Right atrium auricular region (tissue), 2 donors: ENCODE measurements around the gene CCDC178. TPM values are rescaled to one million over a fixed set of nuclear protein-coding genes. Genes with fewer than 3 reads are reported as not detected.

Experiments
- DNase-seq: peaks from one replicate; pipeline ENCODE4 v3.0.0-alpha.2; 2019; ENCODE audit warnings: low spot score
- H3K27ac ChIP-seq, 2 donors: fragments of 200-600 bp; sonication (generic); 1 replicate in 1 of 2; 2 replicates in 1 of 2; pipeline ENCODE4 v1.5.1; 2016 to 2019
- H3K27me3 ChIP-seq, 2 donors: fragments of 200-600 bp; sonication (generic); one replicate each; pipeline versions ENCODE4 v1.5.1 to v1.6.0; 2017 to 2019
- H3K36me3 ChIP-seq: fragments of 200-600 bp; sonication (generic); one replicate; pipeline ENCODE4 v1.5.1; 2016
- H3K4me1 ChIP-seq, 2 donors: fragments of 200-600 bp; sonication (generic); one replicate each; pipeline versions ENCODE4 v1.5.1 to v1.6.0; 2017 to 2019
- H3K4me3 ChIP-seq, 2 donors: fragments of 200-600 bp; sonication (generic); 1 replicate in 1 of 2; 2 replicates in 1 of 2; pipeline ENCODE4 v1.5.1; 2017 to 2019; ENCODE audit warnings: mild to moderate bottlenecking in 1 of 2, moderate library complexity in 1 of 2
- H3K9me3 ChIP-seq, 2 donors: fragments of 200-600 bp; sonication (generic); one replicate each; pipeline ENCODE4 v1.5.1; 2019
- total RNA-seq, 2 donors: library from RNA; depleted of rRNA; stranded (reverse); fragments of >200 nt; gene quantifications; one replicate each; pipeline ENCODE4 v1.1.0, GENCODE V29; 2016
- TF ChIP-seq, protein P1 (sequence below), 2 donors: fragments of 200-600 bp; sonication (generic); IDR thresholded peaks; one replicate each; pipeline ENCODE4 v1.5.1; 2019; ENCODE audit warnings: antibody characterized with exemption in 2 of 2

CCDC178 gene
- total RNA-seq, 2 donors from 2014 or later = not detected

DNA sequence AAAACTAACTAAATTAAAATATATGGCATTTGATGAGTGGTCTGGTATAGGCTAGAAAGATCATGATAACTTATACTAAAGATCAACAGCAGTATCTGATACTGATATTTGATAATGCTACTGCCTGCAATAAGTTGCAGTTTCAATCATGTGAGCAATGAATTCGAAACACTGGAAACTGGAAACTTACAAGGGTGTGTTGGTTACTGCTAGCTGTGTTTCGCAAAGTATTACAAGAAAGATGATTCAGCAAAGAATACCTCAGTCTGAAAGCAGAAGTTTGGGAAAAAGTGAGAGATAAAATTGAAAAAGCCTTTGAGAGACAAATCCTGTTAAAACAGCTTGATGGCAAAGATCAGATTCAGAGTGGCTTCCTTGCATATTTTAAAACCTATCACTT, 294.5 kb downstream of the CCDC178 start:
- no peak overlapping the region for H3K27ac ChIP-seq
- H3K4me1 ChIP-seq = no peaks in the 10 kb centered on the region
- TF ChIP-seq, protein P1, sequence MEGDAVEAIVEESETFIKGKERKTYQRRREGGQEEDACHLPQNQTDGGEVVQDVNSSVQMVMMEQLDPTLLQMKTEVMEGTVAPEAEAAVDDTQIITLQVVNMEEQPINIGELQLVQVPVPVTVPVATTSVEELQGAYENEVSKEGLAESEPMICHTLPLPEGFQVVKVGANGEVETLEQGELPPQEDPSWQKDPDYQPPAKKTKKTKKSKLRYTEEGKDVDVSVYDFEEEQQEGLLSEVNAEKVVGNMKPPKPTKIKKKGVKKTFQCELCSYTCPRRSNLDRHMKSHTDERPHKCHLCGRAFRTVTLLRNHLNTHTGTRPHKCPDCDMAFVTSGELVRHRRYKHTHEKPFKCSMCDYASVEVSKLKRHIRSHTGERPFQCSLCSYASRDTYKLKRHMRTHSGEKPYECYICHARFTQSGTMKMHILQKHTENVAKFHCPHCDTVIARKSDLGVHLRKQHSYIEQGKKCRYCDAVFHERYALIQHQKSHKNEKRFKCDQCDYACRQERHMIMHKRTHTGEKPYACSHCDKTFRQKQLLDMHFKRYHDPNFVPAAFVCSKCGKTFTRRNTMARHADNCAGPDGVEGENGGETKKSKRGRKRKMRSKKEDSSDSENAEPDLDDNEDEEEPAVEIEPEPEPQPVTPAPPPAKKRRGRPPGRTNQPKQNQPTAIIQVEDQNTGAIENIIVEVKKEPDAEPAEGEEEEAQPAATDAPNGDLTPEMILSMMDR (IDR thresholded peaks at IDR 0.05) = no peak
- H3K36me3 ChIP-seq = no peaks in the 10 kb centered on the region
- H3K9me3 ChIP-seq = no peaks in the 10 kb centered on the region
- no peak overlapping the region for H3K4me3 ChIP-seq
- DNase-seq = no peak
- H3K27me3 ChIP-seq = no peaks in the 10 kb centered on the region

- Histone ChIP-seq H3K36me3 (no peaks in the 10 kb centered on the region), H3K4me1 (no peaks in the 10 kb centered on the region), H3K4me3 (no peak overlapping the region), H3K9me3 (no peaks in the 10 kb centered on the region), H3K27me3 (no peaks in the 10 kb centered on the region), H3K27ac (no peak overlapping the region)
- no peak for DNase-seq
- TF ChIP-seq, protein P1 (IDR thresholded peaks at IDR 0.05) = no peak
Measured at GRCh38 chr18:33135951-33136660, 304.4 kb downstream of the CCDC178 start.

- Histone ChIP-seq H3K27ac (no peak overlapping the region), H3K36me3 (no peaks in the 10 kb centered on the region)
Measured at GRCh38 chr18:33132657-33133056, 307.9 kb downstream of the CCDC178 start.

GRCh38 chr18:33128581-33128980, 311.9 kb downstream of the CCDC178 start:
- Histone ChIP-seq H3K4me1 (no peaks in the 10 kb centered on the region), H3K36me3 (no peaks in the 10 kb centered on the region), H3K4me3 (no peak overlapping the region), H3K27me3 (no peaks in the 10 kb centered on the region), H3K9me3 (no peaks in the 10 kb centered on the region), H3K27ac (no peak overlapping the region)
- TF ChIP-seq, protein P1 (IDR thresholded peaks at IDR 0.05) = no peak
- no peak for DNase-seq

More at GRCh38 chr18:33132657-33133056, 307.9 kb downstream of the CCDC178 start:
- DNase-seq = no peak
- H3K9me3 ChIP-seq = no peaks in the 10 kb centered on the region
- H3K4me3 ChIP-seq = no peak overlapping the region
- TF ChIP-seq, protein P1 (IDR thresholded peaks at IDR 0.05) = no peak
- H3K4me1 ChIP-seq = no peaks in the 10 kb centered on the region
- no peaks in the 10 kb centered on the region for H3K27me3 ChIP-seq

DNA sequence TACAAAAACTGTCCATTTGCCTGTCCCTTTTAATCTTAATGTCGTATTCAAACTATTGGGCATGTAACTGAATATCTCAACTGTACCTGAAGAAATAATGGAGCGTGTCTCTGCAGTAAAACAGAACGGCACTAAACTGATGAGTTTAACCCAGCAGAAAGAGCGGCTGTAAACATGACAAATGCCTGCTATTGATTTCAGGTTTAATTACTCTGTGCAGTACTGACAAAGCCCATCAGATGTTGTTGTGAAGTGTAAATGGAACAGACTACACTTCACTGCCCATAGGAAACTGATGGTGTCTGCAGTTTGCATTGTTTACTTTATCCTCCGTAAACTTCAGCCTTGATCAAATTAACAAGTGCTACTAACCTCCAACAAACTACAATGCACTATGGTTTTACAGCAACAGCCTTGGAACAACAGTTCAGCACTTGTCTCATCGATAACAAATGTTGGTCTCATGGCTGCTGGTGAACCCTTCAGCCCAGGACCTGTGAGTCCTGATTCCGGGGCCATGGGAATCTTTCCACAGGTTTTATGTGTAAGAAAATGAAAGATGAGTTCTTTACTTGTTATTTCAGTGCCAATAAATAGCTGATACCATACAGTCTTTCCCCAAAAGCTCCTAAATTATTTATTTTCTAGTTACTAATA, 316.5 kb downstream of the CCDC178 start:
- H3K36me3 ChIP-seq = no peaks in the 10 kb centered on the region
- H3K4me1 ChIP-seq = no peaks in the 10 kb centered on the region
- H3K27ac ChIP-seq = no peak overlapping the region
- no peaks in the 10 kb centered on the region for H3K27me3 ChIP-seq
- no peak for DNase-seq
- no peak overlapping the region for H3K4me3 ChIP-seq
- no peaks in the 10 kb centered on the region for H3K9me3 ChIP-seq
- TF ChIP-seq, protein P1 (IDR thresholded peaks at IDR 0.05) = no peak
